PC-9 (cell line): ENCODE data around the gene RUNX1.

Experiments used
- CTCF ChIP-seq: fragments of 200-600 bp; sonication (generic); conservative IDR thresholded peaks from 2 replicates; pipeline ENCODE4 v1.6.1; 2017; ENCODE audit warnings: mixed run types, antibody characterized with exemption, mild to moderate bottlenecking, moderate library complexity
- EZH2 ChIP-seq: fragments of 200-600 bp; sonication (generic); IDR thresholded peaks from 2 replicates; pipeline ENCODE4 v1.8.0; 2017; ENCODE audit warnings: antibody characterized with exemption, low read depth

- TF ChIP-seq EZH2: no peak
- TF ChIP-seq CTCF: no peak
These were observed 112.7 kb downstream of the RUNX1 start for GRCh38 chr21:34936371-34936789.
